GM21619 (cell line): ENCODE data around the gene UBR3.
"Not testable (repeated sequence)": the region's sequence is repeated elsewhere in the genome, so short reads cannot be mapped to it uniquely, and the experiment has no call there.

Source experiments
- ATAC-seq: cut with Tn5 transposase; IDR thresholded peaks from one replicate; pipeline ENCODE4 v1.9.1; 2021; ENCODE audit not compliant: unreplicated experiment

The UBR3 gene

DNA sequence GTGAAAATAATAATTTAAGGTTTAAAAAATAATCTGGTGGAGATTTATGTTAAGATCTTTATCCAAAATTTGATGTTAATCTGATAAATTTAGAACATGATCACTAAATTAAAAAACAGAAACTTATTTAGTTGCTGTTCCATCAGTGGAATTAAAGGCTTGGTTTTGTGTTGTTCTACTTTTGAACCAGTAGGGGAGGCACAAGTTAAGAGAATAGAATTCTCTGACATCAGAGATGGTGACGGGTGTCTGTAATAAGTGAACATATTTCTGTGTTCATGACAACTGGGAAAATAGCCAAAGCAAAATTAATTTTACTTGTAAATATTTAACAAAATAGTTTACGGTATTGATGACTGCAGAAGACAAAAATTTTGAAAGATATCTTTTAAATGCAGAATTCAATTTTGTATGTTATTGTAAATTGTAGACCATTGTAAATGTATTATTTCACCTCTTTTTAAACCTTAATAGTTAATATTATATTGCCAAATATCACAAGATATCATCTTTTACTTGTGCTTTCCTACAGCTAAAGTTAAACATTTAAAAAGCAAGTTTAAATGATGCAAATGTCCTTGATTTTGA lies 106.0 kb downstream of the UBR3 start:
- peak; percentile 86 for ATAC-seq

GRCh38 chr2:169936652-169937051 lies 109.4 kb downstream of the UBR3 start:
- ATAC-seq: not testable (repeated sequence)

DNA sequence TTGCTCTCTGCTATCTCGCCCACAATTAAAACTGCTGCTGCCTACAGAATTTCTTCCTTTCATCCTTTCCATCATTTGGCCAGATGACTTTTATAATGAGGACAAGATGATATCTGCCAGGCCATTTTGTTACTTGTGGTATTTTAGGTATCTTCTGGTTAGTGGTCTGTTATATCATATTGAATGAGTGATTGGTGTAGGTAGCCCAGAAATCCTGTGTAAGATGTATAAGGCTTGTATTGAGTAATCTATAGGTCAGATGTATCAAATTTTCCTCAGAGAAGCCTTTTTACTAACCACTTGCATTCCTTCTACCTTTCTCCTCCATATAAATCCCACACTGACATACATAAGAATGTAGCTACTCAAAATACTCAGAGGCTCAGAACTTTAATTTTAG lies 118.3 kb downstream of the UBR3 start:
- no peak for ATAC-seq

- ATAC-seq: no peak
These were observed 118.8 kb downstream of the UBR3 start for GRCh38 chr2:169946092-169946491.

DNA sequence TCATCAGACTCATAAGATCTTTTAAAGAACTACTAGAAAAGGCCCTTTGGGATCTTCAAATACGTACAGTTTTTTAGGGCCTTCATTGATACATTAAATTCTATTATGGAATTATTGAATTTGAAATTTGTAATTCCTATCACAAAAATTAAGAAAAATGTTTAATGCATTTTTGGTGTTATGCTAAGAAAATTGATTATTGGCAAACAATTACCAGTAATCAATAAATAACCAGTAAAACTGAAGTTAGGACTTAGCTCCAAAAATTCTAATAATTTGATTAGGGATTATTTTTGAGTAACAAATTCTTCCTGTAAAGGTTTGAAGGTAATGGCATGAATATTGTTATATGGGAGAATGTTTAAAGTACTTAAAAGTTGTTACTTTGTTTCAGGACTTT lies 119.3 kb downstream of the UBR3 start:
- ATAC-seq: no peak

GRCh38 chr2:169955940-169956339 lies 128.7 kb downstream of the UBR3 start:
- ATAC-seq: no peak

DNA sequence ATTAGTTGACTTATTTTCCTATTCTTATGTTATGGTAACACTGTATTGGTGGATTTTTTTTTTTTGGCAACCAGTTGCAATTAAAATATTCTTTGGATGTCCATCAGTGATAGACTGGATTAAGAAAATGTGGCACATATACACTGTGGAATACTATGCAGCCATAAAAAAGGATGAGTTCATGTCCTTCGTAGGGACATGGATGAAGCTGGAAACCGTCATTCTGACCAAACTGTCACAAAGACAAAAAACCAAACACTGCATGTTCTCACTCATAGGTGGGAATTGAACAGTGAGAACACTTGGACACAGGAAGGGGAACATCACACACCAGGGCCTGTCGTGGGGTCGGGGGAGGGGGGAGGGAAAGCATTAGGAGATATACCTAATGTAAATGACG lies 130.0 kb downstream of the UBR3 start:
- ATAC-seq: not testable (repeated sequence)

GRCh38 chr2:169961911-169962310 lies 134.7 kb downstream of the UBR3 start:
- no peak for ATAC-seq

GRCh38 chr2:169963786-169964185 lies 136.5 kb downstream of the UBR3 start:
- ATAC-seq: no peak

- ATAC-seq: no peak
These were observed 137.5 kb downstream of the UBR3 start for GRCh38 chr2:169964740-169965139.

GRCh38 chr2:169965495-169965894 lies 138.2 kb downstream of the UBR3 start:
- ATAC-seq: no peak

DNA sequence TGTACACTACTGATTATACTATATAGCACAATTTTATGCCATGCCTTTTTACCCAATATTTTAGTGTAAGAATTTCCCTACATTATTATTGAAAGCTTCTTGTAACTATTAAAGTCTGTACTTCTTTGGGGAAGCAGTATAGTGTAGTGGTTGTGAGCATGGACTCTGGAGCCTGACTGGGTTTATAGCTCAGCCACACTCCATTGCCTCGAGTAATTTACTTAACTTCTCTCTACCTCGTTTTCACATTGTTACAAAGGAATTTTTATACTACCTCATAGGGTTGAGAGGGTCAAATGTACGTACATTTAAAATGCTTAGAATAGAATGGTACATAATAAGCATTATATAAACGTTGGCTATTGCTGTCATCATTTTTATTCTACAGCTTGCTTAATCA lies 139.2 kb downstream of the UBR3 start:
- no peak for ATAC-seq

GRCh38 chr2:169968743-169969142 lies 141.5 kb downstream of the UBR3 start:
- ATAC-seq: no peak

GRCh38 chr2:169975221-169975620 lies 148.0 kb downstream of the UBR3 start:
- no peak for ATAC-seq

- no peak for ATAC-seq
These were observed 149.1 kb downstream of the UBR3 start for GRCh38 chr2:169976335-169976851.

DNA sequence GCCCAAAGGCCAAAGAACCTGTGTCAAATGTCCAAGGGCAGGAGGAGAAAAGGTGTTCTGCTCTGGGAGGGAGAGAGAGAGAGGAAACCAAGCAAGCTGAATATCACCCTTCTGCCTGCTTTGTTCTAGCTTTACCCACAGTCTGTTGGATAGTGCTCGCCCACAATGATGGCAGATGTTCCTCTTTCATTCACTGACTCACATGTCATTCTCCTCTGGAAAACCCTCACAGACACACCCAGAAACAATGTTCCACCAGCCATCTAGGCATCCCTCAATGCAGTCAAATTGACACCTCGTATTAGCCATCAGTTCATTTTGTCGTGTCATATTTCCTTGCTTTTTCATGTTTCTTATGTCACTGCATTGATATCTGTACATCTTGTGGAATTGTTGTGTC lies 150.3 kb downstream of the UBR3 start:
- ATAC-seq: no peak

GRCh38 chr2:169978402-169979017 lies 151.3 kb downstream of the UBR3 start:
- ATAC-seq: no peak

DNA sequence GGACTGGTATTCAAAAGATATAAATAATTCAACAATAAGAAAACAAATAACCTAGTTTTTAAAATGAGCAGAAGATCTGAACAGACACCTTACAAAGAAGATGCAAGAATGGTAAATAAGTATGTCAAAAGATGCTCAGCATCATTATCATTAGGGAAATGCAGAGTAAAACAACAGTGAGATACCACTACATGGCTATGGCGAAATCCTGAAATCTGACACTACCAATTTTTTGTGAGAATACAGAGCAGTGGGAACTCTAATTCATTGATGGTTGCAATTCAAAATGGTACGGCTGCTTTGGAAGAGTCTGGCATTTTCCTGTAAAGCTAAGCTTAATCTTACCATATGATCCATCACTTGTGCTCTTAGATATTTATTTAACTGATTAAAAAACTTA lies 151.8 kb downstream of the UBR3 start:
- no peak for ATAC-seq

- ATAC-seq: no peak
These were observed 152.7 kb downstream of the UBR3 start for GRCh38 chr2:169980001-169980400.

DNA sequence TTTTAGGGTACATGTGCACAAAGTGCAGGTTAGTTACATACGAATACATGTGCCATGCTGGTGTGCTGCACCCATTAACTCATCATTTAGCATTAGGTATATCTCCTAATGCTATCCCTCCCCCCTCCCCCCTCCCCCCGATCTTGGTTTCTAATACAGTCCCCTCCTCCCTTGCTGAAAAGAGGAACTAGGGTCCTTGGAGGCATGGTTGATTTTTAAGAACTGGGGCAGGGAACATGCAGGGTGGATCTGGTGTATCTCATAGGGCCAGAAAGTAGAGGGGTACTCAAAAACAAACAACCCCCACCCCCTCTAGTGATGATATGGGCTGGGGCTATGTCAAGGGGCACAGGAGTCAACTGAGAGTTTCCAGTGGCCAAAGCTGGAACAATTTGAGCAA lies 153.4 kb downstream of the UBR3 start:
- no peak for ATAC-seq

- no peak for ATAC-seq
These were observed 155.7 kb downstream of the UBR3 start for GRCh38 chr2:169982929-169983328.

DNA sequence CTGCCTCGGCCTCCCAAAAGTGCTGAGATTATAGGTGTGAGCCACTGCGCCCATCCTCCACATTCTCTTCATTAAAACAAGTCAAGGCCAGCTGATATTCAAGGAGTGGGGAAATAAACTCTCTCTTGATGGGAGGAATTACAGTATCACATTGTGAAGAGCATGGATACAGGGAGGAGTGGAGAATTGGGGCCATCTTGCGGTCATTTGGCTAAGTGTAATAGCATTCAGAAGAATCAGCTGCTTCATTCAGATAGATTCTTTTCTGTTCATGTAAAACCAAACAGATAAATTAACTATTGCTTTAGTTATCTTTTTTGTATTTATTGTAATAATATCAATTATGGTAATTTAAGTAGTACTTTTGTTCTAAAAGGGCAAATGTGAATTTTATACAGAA lies 156.3 kb downstream of the UBR3 start:
- ATAC-seq: no peak

- no peak for ATAC-seq
These were observed 156.9 kb downstream of the UBR3 start for GRCh38 chr2:169984145-169984544.
